HepG2 (cell line): ENCODE data around the gene NEDD8. TPM values are rescaled to one million over a fixed set of nuclear protein-coding genes. Genes with fewer than 3 reads are reported as not detected.

Source experiments
- EHMT2 ChIP-seq: fragments of 200-600 bp; sonication (generic); IDR thresholded peaks from 2 replicates; pipeline ENCODE4 v1.7.0; 2017; ENCODE audit warnings: antibody characterized with exemption, low read depth, low read length, borderline replicate concordance
- HDAC1 ChIP-seq: sonication (generic); formaldehyde crosslinking; IDR thresholded peaks from 2 replicates; pipeline ENCODE4 v1.5.1; 2020; ENCODE audit warnings: mild to moderate bottlenecking, missing genetic modification reagents
- KDM5A ChIP-seq: fragments of 200-600 bp; sonication (generic); IDR thresholded peaks from 2 replicates; pipeline ENCODE4 v1.7.0; 2018; ENCODE audit warnings: antibody characterized with exemption, mild to moderate bottlenecking, low read length, borderline replicate concordance
- MEIS2 ChIP-seq: sonication (generic); formaldehyde crosslinking; IDR thresholded peaks from 2 replicates; pipeline ENCODE4 v1.9.0; 2021; ENCODE audit warnings: mild to moderate bottlenecking, missing genetic modification reagents
- MYNN ChIP-seq: sonication (generic); formaldehyde crosslinking; IDR thresholded peaks from 2 replicates; pipeline ENCODE4 v1.4.0; 2020; ENCODE audit warnings: mild to moderate bottlenecking, low read depth, missing genetic modification reagents
- NCOA2 ChIP-seq: sonication (generic); formaldehyde crosslinking; IDR thresholded peaks from 2 replicates; pipeline ENCODE4 v1.8.0; 2022; ENCODE audit warnings: inconsistent platforms
- SOX13 ChIP-seq, 3 experiments: fragments of 450-650 bp in 1 of 3; sonication (generic) in 1 of 3; formaldehyde crosslinking in 1 of 3; IDR thresholded peaks in 2 of 3; conservative IDR thresholded peaks in 1 of 3; 2 replicates each; pipeline versions ENCODE4 v1.5.0 to v1.6.1; 2016 to 2020; ENCODE audit warnings: antibody characterized with exemption in 1 of 3, mild to moderate bottlenecking in 1 of 3, missing compliant biosample characterization in 1 of 3, missing genetic modification reagents in 1 of 3, moderate library complexity in 1 of 3
- TAF1 ChIP-seq: sonication (generic); formaldehyde crosslinking; IDR thresholded peaks from 2 replicates; pipeline ENCODE4 v1.4.0; 2020; ENCODE audit warnings: missing genetic modification reagents
- TRIM22 ChIP-seq: fragments of 450-650 bp; IDR thresholded peaks from 2 replicates; pipeline ENCODE4 v1.6.1; 2017
- ZBTB39 ChIP-seq: sonication (generic); formaldehyde crosslinking; IDR thresholded peaks from 2 replicates; pipeline ENCODE4 v1.5.0; 2020; ENCODE audit warnings: missing genetic modification reagents
- ZFP37 ChIP-seq: sonication (generic); formaldehyde crosslinking; IDR thresholded peaks from 2 replicates; pipeline ENCODE4 v1.4.0; 2020; ENCODE audit warnings: missing genetic modification reagents, borderline replicate concordance
- ZNF337 ChIP-seq: sonication (generic); formaldehyde crosslinking; IDR thresholded peaks from 2 replicates; pipeline ENCODE4 v1.5.1; 2020; ENCODE audit warnings: missing genetic modification reagents, low read depth, mild to moderate bottlenecking, borderline replicate concordance
- ZNF563 ChIP-seq: sonication (generic); formaldehyde crosslinking; IDR thresholded peaks from 2 replicates; pipeline ENCODE4 v1.8.0; 2022; ENCODE audit warnings: mild to moderate bottlenecking, moderate library complexity, missing genetic modification reagents
- ZNF639 ChIP-seq: conservative IDR thresholded peaks from 2 replicates; pipeline ENCODE4 v1.6.1; 2018; ENCODE audit warnings: missing genetic modification reagents
- ZNF674 ChIP-seq: sonication (generic); formaldehyde crosslinking; IDR thresholded peaks from 2 replicates; pipeline ENCODE4 v1.5.0; 2020; ENCODE audit warnings: low read depth, mild to moderate bottlenecking, missing genetic modification reagents
- ZNF747 ChIP-seq: sonication (generic); formaldehyde crosslinking; IDR thresholded peaks from 2 replicates; pipeline ENCODE4 v1.8.1; 2023; ENCODE audit warnings: missing genetic modification reagents, mild to moderate bottlenecking, borderline replicate concordance
- ZNF768 ChIP-seq: sonication (generic); formaldehyde crosslinking; IDR thresholded peaks from 2 replicates; pipeline ENCODE4 v1.4.0; 2020; ENCODE audit warnings: missing genetic modification reagents
- ZNF772 ChIP-seq: sonication (generic); formaldehyde crosslinking; IDR thresholded peaks from 2 replicates; pipeline ENCODE4 v1.5.0; 2020; ENCODE audit warnings: mild to moderate bottlenecking, missing genetic modification reagents
- ZNF800 ChIP-seq: sonication (generic); formaldehyde crosslinking; IDR thresholded peaks from 2 replicates; pipeline ENCODE4 v1.4.0; 2020; ENCODE audit warnings: missing genetic modification reagents
- polyA plus RNA-seq, 8 experiments: library from polyadenylated mRNA; depleted of rRNA in 3 of 8; stranded (reverse) in 7 of 8; unstranded in 1 of 8; fragments of >200 nt; fragmentation: Illumina TruSeq in 4 of 8; extraction: Trizol in 4 of 8; gene quantifications; 2 replicates each; pipeline versions ENCODE4 v1.2.1 to v1.2.3, GENCODE V29; 2011 to 2016; ENCODE audit warnings: low read depth in 4 of 8, missing spikeins in 1 of 8, mixed read lengths in 1 of 8; ENCODE audit not compliant: insufficient read depth in 1 of 8
- total RNA-seq, 5 experiments: library from RNA; depleted of rRNA; stranded (reverse); fragments of >200 nt; fragmentation: Illumina TruSeq; extraction: Trizol; gene quantifications; 2 replicates each; pipeline ENCODE4 v1.2.3, GENCODE V29; 2016; ENCODE audit warnings: low read depth in 1 of 5

The NEDD8 gene
- total and polyA plus RNA-seq, 2 of the 13 experiments (the other 11 are each of a cell fraction or from before 2014, with no cell fraction given) = 535 to 713 TPM

- TF ChIP-seq ZNF337 (CRISPR knock-in tag) = peak; percentile 98; the same call in 1 of the 2 replicates
- no peak; the same call in none of the 2 replicates for TF ChIP-seq HDAC1 (CRISPR knock-in tag)
- TF ChIP-seq TAF1 (CRISPR knock-in tag) = peak; percentile 83
- no peak for TF ChIP-seq ZNF800 (CRISPR knock-in tag)
- peak; percentile 70; the same call in 1 of the 2 replicates for TF ChIP-seq ZNF768 (CRISPR knock-in tag)
- TF ChIP-seq KDM5A = peak; percentile 92
- no peak for TF ChIP-seq MEIS2 (CRISPR knock-in tag)
- TF ChIP-seq ZNF674 (CRISPR knock-in tag) = peak; percentile 97; the same call in 1 of the 2 replicates
- no peak; the same call in 1 of the 2 replicates for TF ChIP-seq ZFP37
- TF ChIP-seq ZNF772 (CRISPR knock-in tag) = peak; percentile 99
- TF ChIP-seq MYNN (CRISPR knock-in tag) = peak; percentile 68; the same call in 1 of the 2 replicates
- TF ChIP-seq ZNF639 (CRISPR knock-in tag) = 0 out of 2 replicates have a peak, but pooled peaks have one; percentile 69
- peak; percentile 15 for TF ChIP-seq NCOA2 (CRISPR knock-in tag)
- TF ChIP-seq ZNF563 = 0 out of 2 replicates have a peak, but pooled peaks have one; percentile 14
- TF ChIP-seq TRIM22 = no peak
- no peak for TF ChIP-seq ZBTB39 (CRISPR knock-in tag)
- no peak; the same call in 1 of the 2 replicates for TF ChIP-seq EHMT2
- peak; percentile 99 for TF ChIP-seq ZNF747 (CRISPR knock-in tag)
- TF ChIP-seq SOX13 (IDR thresholded peaks at IDR 0.05) = 0 out of 2 replicates have a peak, but pooled peaks have one; percentile 51
- TF ChIP-seq SOX13 (CRISPR knock-in tag; conservative IDR thresholded peaks at IDR 0.05 in 1 of 2, IDR thresholded peaks at IDR 0.05 in 1 of 2) = 0 out of 4 replicates have a peak, but pooled peaks of 1 of the 2 experiments have one; percentile 9
These were observed at the start of gene NEDD8 (continued) for GRCh38 chr14:24232121-24232644.
